ENCODE measurements around the gene ZSCAN4.

Gene ZSCAN4

GRCh38 chr19:57668635-57669034 is at the start of gene ZSCAN4:
TSS of gene ZSCAN4 (plus strand) at chr19:57668935. CDS start at chr19:57676146, 7,211 bp downstream.
- DNase-seq (ENCODE audit: insufficient read length, low spot score): no peak
- FAIRE-seq: no peak

DNA sequence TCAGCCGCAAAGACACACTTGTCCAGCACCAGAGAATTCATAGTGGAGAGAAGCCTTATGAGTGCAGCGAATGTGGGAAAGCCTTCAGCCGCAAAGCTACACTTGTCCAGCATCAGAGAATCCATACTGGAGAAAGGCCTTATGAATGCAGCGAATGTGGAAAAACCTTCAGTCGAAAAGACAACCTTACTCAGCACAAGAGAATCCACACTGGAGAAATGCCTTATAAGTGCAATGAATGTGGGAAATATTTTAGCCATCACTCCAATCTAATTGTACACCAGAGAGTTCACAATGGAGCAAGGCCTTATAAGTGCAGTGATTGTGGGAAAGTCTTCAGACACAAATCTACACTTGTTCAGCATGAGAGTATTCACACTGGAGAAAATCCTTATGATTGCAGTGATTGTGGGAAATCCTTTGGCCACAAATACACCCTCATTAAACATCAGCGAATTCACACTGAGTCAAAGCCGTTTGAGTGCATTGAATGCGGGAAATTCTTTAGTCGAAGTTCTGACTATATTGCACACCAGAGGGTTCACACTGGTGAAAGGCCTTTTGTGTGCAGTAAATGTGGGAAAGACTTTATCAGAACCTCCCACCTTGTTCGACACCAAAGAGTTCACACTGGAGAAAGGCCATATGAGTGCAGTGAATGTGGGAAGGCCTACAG is 47.9 kb upstream of the ZSCAN4 start:
- no peak for DNase-seq (ENCODE audit: insufficient read length, low spot score)
- FAIRE-seq: no peak

- FAIRE-seq: no peak
- no peak for DNase-seq (ENCODE audit: insufficient read length, low spot score)
These were observed 45.6 kb upstream of the ZSCAN4 start for GRCh38 chr19:57623091-57623490.

GRCh38 chr19:57632987-57633831 is 35.5 kb upstream of the ZSCAN4 start, which contains the start of gene ZNF211:
TSS of gene ZNF211 (plus strand) at chr19:57633168. CDS start at chr19:57633347, 179 bp downstream.
- DNase-seq (ENCODE audit: insufficient read length, low spot score) (peak; percentile 80), FAIRE-seq (peak; percentile 95)

- FAIRE-seq (no peak), DNase-seq (ENCODE audit: insufficient read length, low spot score) (no peak)
These were observed 35.0 kb upstream of the ZSCAN4 start for GRCh38 chr19:57633832-57634131.

DNA sequence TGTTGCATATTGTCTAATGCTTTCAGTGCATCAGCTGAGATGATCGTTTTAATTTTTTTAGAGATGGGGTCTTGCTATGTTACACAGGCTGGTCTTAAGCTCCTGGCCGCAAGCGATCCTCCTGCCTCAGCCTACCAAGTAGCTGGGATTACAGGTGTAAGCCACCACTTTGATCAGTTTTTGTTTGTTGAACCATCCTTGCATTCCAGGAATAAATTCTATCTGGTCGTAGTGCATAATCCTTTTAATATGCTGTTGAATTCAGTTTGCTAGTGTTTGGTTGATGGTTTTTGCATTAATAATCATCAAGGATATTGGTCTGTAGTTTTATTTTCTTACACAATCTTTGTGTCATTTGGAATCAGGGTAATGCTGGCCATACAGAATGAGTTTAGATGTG is 31.4 kb upstream of the ZSCAN4 start:
- no peak for DNase-seq (ENCODE audit: insufficient read length, low spot score)

DNA sequence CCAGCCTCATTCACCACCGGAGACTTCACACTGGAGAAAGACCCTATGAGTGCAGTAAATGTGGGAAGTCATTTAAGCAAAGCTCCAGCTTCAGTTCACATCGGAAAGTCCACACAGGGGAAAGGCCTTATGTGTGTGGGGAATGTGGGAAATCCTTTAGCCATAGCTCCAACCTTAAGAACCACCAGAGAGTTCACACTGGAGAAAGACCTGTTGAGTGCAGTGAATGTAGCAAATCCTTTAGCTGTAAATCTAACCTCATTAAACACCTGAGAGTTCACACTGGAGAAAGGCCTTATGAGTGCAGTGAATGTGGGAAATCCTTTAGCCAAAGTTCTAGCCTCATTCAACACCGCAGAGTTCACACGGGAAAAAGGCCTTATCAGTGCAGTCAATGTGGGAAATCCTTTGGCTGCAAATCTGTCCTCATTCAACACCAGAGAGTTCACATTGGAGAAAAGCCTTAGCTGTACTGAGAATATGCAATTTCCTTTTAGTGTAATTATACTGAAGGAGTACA is 27.0 kb upstream of the ZSCAN4 start:
- DNase-seq (ENCODE audit: insufficient read length, low spot score): no peak
- no peak for FAIRE-seq

More for the DNA sequence above, 31.4 kb upstream of the ZSCAN4 start:
- FAIRE-seq: no peak

DNA sequence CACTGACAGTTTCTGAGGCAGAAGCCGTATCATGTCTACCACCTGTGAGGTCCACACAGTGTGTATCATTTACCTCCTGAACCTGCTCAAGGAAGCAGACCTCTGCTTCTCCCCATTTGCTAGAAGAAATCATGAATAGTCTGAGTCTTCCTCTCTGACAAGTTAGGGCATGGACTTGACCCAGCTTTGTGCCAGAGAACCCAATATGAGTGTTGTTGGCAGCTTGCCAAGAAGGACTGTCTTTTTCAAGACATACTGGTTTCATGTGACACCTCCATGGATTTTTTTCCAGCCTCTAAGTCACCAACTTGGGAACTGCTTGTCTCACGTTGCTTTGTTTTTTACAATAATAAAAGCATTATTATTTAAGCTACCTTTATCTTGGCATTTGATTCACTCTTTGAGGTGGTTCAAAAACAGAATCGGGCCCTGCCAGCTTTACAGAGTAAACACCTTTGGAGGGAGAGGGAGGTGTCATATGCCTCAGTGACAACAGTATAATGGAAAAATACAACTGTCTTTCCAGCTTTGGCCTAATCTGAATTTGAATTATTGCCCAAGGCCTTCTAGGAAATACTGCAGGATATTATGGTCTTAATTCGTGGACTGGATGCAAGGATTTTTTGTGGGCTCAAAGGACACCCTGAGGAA is 26.2 kb upstream of the ZSCAN4 start:
- DNase-seq (ENCODE audit: insufficient read length, low spot score) (no peak), FAIRE-seq (no peak)

- FAIRE-seq (no peak), DNase-seq (ENCODE audit: insufficient read length, low spot score) (no peak)
These were observed 25.0 kb upstream of the ZSCAN4 start for GRCh38 chr19:57643734-57644133.

DNA sequence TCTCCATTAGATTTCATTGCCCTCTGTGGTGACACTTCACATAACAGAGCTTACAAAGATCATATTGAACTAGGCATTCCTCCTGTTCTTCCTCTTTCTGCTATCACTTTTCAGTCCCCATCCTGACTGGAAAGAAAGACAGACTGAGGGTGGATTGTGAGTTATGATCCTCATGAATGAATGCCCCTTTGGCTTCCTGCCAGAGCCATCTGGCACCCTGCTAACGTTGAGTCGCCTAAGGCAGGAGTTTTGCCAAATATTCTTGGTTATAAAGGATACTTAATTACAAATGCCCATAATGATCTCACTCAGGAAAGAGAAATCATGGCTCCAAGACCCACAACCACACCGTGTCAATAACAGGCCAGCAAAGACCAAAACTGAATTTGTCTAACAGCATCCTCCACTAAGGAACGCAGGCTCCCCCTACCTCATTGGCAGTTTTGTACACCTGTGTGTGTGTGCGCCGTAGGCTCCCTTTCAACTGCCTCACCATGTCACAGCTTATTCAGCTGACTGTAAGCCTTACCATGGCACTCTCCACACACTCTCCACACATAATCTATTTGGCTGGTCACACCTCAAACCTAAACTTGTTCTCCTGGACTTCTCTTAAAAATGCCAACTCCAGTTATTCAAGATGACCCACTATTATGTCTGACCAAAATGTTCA is 20.3 kb upstream of the ZSCAN4 start:
- FAIRE-seq: no peak

GRCh38 chr19:57651654-57651996 is 17.1 kb upstream of the ZSCAN4 start:
- DNase-seq (ENCODE audit: insufficient read length, low spot score) (no peak), FAIRE-seq (no peak)

More for the DNA sequence above, 20.3 kb upstream of the ZSCAN4 start:
- no peak for DNase-seq (ENCODE audit: insufficient read length, low spot score)

GRCh38 chr19:57653689-57654088 is 15.0 kb upstream of the ZSCAN4 start:
- DNase-seq (ENCODE audit: insufficient read length, low spot score) (no peak), FAIRE-seq (no peak)

DNA sequence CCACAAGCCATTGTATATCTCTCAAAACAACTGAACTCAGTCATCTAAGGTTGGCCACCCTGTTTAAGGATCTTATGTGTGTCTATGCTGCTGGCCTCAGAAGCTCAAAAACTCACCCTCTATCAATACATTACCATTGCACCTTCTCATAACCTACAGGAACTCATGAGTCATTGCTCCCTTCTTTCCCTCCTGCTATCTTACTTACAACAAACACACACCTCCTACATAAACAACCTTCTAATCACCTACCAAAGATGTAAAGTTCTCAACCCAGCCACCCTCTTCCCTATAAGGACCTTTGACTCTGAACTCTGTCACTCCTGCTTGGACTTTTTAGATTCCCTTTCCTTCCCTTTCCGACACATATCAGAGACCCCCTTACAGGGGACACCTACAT is 13.3 kb upstream of the ZSCAN4 start:
- DNase-seq (ENCODE audit: insufficient read length, low spot score) (no peak), FAIRE-seq (no peak)

DNA sequence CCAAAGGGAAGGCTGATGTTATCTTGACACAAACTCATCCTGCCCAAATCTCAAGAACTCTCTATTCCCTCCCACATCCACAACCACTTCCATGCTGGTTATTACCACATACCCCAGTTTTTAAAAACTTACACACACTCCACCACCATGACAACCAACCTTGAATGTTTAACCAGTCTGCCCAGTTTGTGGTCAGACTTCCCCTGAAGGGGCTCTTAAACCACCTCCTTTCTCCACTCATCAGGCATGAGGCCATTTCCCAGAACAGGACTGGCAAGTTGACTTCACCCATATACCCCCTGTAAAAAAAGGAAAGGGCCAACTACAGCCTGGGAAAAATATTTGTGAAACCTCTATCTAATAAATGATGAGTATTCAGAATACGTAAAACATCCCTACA is 12.4 kb upstream of the ZSCAN4 start:
- FAIRE-seq: no peak
- no peak for DNase-seq (ENCODE audit: insufficient read length, low spot score)

DNA sequence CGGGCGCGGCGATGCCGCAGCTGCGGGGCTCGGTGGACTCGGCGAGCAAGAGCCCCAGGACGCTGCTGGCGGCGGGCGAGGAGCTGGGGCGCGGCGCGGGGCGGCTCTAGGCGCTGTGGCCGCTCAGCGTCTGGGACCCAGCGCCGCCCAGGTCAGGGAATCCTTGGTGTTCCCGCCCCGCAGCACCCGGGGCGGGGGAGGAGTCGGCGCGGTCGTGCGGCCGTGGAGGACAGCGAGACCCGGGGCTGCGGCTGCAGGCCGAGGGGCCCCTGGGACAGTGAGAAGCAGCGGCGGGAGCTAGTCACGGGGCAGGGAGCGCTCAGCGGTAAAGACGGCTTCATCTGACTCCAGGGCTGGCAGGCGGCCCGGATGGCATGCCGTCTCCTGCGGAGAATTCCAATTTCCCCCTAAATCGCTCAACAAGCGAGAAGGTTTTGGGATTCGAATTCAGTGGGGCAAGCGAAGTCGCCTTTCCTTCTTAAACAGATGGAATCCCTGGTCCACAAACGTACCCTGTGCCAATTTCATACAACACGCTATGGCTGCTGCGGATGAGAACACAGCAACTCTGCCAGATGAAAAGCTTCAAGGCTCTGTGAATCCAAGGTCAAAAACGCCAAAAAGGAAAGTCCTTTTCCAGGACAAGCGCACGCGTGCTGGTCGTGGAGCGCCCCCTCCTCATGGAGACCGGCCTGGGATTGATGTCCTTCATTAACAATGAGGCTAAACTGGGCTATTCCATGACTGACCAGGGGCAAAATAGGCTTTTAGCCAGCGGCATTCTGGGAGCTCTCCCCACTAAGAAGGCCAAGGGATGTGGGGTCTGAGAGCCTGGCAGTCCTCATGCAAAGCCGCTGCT is 4.2 kb upstream of the ZSCAN4 start:
- FAIRE-seq (no peak), DNase-seq (ENCODE audit: insufficient read length, low spot score) (no peak)

GRCh38 chr19:57665261-57665806 is 3.4 kb upstream of the ZSCAN4 start:
- no peak for DNase-seq (ENCODE audit: insufficient read length, low spot score)

DNA sequence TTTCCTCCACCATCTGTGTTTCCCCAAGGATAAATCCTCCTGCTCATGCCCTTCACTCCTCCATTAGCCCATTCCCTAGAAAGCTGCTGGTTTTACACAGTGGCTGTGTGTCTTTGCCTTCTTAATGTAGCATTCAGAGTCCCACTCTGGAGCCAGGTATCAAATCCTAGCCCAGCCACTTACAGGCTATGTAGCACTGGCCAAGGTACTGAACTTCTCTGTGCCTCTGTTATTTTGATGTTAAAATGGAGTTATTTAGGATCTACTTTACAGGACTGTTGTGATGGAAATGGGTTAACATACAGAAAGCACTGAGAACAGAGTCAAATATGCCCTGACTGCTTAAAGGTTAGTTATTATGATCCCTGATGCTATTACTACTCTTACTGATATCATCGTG is 1.5 kb upstream of the ZSCAN4 start:
- FAIRE-seq: no peak
- DNase-seq (ENCODE audit: insufficient read length, low spot score): no peak

More at GRCh38 chr19:57665261-57665806, 3.4 kb upstream of the ZSCAN4 start:
- no peak for FAIRE-seq

- FAIRE-seq (no peak), DNase-seq (ENCODE audit: insufficient read length, low spot score) (no peak)
These were observed 2.6 kb downstream of the ZSCAN4 start for GRCh38 chr19:57671124-57671895.

- FAIRE-seq (no peak), DNase-seq (ENCODE audit: insufficient read length, low spot score) (no peak)
These were observed 3.7 kb downstream of the ZSCAN4 start for GRCh38 chr19:57672466-57672865.

Data from GM19239 (cell line).